HT1080 (cell line): ENCODE measurements around the gene RIMS1. TPM values are rescaled to one million over a fixed set of nuclear protein-coding genes. Genes with fewer than 3 reads are reported as not detected.

Experiments used
- DNase-seq: peaks from one replicate; pipeline ENCODE4 v3.0.0-alpha.2; 2015; ENCODE audit warnings: low read depth
- total RNA-seq: library from RNA; depleted of rRNA; stranded (reverse); fragments of >200 nt; shearing (Covaris generic); gene quantifications from 2 replicates; pipeline ENCODE4 v1.2.3, GENCODE V29; 2014

Gene RIMS1
- total RNA-seq, 1 experiment from 2014 or later: 0.06 TPM

DNA sequence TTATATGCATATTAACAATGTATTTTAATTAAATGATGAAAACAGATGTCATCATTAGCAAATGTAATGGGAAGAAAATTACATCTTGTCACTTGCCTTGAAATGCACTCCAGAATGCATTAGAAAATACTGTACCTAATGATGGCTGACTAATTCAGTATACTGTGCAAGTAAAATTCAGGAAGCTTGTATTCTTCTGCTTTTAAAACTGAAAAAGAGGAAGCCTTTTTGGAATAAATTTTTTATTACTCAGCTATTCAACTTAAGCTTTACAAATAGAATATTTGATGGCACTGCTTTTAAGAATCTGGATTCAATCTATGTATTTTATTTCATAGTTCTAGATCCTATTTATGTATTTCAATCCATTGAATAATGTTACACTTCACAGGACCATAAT lies 195.5 kb downstream of the RIMS1 start:
- no peak for DNase-seq

DNA sequence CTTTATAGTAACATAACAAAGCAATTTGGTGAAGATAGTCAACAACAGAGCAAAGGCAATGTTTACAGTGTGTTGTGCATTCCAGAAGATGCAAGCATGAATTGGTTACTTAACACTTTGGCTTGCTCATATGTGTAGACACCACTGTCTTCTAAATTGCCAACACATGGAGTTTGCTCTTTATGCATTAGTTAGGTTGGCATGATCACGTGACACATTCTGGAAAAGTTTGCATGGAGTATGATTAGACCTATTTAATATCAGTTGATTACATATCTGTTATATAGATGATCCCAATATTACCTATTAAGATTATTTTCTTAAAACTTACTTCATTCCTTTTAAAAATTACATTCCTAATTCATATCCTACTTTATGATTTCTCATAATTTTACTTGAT lies 197.6 kb downstream of the RIMS1 start:
- no peak for DNase-seq

DNA sequence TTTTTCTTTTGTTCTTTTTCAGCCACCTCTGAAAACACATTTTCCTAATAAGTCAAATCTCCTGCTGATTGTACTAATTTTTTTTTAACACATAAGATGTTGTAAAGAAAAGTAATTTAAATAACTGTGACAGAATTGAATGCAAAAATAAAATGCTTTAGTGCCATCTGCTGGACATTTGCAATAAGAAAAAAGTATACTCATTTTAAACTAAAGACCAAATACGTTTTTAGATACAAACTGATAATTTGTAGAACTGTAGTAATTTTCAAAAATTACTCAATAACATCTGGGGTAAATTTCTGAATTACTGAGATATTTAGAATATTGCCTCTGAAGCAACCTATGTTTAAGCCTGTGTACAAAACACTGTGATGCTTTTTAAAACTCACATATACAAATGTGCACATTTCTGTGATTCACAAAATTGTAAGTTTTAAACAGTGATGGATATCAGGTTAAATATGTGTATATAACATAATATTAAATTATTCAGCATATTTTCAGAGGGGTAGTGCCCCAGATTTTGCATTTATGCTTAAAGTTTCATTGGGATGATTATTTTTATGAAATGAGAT lies 198.7 kb downstream of the RIMS1 start:
- DNase-seq: no peak

DNA sequence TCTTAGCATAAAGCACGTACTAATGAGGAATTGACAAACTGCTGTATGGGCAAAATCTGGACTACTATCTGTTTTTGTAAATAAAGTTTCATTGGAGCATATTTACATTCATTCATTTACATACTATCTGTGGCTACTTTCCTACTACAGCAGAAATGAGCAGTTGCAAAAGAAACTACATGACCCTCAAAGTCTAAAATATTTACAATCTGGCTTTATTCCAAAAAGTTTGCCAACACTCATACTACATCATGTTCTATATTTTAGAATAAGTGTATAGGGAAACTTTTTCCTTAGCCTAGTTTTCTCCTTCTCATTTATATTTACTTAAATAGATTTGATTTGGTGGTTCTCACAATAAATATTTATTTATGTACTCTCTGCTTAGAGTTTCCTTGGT lies 208.2 kb downstream of the RIMS1 start:
- no peak for DNase-seq

DNA sequence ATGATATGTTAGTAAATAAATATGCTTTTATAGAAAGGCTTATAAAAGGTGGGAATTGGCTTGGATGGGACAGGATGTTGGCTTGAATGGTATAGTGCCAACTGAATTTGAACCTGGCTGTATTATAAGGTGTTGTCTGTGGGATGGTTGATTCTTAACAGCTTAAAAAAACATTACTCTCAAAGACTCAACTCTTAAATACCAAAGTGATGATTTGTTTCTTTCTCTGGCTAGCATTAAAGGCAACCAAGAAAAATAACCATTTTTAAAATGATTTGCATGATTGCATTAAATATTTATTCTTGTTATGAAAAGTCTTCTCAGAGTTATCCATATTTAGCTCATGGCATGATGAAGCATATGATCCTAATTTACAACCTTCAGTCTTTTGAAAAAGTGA lies 216.2 kb downstream of the RIMS1 start:
- DNase-seq: no peak

DNA sequence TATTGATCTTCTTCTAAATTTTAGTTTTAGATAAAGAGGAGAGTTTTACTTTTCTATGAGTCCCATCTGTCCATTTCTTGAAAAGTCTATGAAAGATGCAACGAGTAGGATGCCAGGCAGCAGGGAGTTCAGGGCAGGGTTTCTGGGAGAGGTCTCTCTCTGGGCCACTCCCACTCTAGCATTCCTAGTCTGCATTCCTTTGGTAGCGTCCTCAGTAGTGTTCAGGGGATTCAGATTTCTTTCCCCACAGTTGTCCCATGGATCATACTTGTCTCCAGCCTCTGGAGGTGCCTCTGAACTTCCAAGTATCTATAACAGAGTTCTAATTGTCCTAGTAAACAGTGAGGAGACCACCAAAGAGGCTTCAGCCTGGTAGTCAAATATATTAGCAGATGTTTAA lies 225.3 kb downstream of the RIMS1 start:
- DNase-seq: no peak

DNA sequence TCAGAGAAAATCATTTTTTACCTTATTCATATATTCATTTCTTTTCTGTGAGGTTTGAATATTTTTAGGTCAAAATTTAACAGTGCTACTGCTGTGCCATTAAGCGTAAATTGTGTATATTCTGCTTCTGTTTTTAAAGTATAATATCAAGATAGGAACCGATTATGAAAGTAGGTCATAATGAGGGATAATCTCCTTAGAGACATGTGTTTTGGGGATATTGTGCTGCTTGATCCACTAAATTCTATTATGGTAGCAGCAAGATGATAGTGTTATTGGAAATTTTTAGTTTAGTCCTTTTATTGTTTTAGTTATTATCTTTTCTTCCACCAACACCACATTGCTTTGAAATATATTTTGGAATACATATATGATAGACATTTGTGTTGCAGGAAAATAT lies 244.0 kb downstream of the RIMS1 start:
- DNase-seq: no peak

DNA sequence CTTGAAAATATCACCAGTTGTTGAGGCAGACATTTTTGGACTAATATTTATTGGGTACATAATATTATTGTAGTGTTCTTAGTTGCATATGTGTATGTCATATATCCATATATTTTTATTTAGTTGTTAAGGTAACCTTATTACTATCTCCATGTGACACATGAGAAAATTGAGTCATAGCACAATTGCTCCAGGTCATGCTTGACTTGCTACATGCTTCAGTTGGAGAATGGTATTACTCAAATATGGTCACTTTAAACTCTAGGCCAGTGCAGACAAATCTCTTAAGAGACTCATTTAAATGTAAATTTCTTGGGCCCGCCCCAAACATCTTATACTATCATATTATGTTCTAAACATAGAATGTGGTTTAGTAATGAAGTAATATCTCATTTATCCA lies 246.1 kb downstream of the RIMS1 start:
- DNase-seq: no peak

DNA sequence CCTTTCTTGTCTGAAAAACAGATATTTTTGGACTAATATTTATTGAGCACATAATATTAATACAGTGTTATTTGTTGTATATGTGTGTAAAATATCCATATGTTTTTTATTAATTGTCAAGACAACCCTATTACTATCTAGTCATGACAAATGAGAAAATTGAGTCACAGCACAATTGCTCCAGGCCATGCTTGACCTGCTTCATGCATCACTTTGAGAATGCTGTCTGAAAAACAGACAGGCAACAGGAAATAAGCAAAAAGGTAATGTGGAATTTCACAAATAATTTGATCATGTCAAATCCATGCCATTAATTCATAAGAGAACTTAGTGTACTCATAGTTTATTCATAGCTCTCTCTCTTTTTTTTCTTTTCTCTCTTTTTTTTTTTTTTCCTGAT lies 246.5 kb downstream of the RIMS1 start:
- DNase-seq: no peak

DNA sequence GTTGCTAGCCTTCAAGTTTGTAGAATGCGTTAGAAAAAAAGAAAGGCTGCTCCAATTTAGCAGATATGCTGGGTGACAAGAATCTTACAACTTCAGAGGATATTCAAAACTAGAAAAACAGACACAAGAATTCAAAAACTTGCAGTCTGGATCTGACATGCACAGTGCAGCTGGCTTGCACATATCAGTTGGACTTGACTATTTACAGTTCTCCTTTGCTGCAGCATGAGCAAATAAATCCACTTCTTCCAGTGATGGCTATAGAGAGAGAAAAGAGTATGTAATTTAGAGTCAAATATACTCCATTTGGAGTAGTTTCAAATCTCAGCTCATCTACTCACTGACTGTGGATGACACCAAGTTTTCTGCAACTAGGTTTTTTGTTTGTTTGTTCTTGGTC lies 247.0 kb downstream of the RIMS1 start:
- no peak for DNase-seq

DNA sequence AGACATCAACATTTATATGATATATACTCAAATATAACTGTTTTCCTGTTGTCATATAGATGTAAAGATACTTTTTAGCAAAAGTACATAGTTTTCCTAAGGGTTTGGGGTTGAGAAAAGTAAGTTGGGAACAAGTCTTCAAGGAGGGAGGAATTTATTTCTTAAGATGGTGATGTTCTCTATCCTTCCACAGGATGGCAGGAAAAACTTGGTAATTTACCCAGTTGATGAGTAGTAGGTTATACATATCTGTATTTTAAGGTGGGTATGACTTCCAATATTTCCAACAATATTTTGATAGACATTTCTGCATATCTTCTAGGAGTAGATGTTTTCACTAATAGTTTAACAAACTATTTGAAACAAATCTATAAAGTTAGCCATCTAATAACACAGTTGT lies 254.4 kb downstream of the RIMS1 start:
- DNase-seq: no peak

DNA sequence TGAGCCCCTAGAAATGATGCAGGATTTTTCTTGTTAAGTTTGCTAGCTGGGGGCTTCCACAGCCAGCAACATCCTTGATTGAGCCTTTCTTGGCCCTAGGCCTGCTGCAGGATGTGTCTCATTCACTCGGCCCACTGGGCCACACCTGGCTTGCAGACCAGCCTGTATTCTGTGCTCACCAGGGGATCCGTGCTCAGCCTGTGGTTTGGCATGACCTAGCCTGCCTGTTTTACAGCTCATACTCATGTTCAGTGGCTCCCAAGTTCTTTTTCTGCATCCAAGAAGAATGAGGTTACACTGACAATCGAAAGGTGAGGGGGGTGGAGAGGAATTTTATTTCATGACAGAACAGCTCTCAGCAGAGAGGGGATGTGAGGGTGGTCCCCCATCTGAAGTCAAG lies 263.4 kb downstream of the RIMS1 start:
- DNase-seq: peak; percentile 17

DNA sequence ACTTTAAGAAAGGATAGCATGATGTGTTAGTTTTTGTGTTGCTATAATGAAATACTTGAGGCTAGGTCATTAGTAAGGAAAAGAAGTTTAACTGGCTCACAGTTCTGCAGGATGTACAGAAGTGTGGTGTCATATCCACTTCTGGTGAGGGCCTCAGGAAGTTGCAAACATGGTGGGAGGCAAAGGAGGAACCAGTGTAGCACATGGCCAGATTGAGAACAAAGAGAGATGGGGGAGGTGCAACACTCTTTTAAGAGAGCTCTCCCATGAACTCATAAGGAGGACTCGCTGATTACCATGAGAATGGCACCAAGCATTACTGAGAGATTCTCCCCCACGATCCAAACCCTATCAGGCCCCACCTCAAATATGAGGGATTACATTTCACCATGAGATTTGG lies 265.4 kb downstream of the RIMS1 start:
- no peak for DNase-seq

DNA sequence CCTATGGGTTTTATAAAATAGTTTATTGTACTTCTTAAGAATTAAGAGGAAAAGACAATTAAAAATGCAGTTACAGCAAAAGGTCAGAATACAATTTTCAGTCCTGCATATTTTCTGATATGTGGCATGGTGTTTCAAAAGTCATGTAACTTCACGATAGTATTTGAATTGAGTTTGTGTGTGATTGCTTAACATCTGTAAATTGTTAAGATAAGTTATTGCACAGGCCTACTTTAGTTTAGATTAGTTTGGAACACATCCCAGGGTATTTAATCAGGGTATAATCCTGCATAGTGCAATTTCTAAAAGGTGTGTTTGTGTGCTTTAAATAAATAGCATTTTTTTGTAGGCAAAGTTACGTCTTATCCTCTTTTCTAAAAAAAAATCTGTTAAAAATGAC lies 289.6 kb downstream of the RIMS1 start:
- no peak for DNase-seq

DNA sequence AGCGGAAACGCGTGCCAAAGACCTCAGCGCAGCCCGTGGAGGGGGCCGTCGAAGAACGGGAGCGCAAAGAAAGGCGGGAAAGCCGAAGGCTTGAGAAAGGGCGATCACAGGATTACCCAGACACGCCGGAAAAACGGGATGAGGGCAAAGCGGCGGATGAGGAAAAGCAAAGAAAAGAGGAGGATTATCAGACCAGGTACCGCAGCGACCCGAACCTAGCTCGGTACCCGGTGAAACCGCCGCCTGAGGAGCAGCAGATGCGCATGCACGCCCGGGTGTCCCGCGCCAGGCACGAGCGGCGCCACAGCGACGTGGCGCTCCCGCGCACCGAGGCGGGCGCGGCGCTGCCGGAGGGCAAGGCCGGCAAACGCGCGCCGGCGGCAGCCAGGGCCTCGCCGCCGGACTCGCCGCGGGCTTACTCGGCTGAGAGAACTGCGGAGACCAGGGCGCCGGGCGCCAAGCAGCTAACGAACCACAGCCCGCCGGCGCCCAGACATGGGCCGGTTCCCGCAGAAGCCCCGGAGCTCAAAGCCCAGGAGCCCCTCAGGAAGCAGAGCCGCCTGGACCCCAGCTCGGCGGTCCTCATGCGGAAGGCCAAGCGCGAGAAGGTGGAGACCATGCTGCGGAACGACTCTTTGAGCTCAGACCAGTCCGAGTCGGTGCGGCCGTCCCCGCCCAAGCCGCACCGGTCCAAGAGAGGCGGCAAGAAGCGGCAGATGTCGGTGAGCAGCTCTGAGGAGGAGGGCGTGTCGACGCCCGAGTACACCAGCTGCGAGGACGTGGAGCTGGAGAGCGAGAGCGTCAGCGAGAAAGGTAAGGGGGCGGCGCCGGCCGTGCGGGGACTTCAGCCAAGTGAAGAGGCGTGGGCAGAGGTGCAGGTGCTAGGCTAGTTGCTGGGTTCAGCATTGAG lies 296.2 kb downstream of the RIMS1 start:
- DNase-seq: peak; percentile 12

DNA sequence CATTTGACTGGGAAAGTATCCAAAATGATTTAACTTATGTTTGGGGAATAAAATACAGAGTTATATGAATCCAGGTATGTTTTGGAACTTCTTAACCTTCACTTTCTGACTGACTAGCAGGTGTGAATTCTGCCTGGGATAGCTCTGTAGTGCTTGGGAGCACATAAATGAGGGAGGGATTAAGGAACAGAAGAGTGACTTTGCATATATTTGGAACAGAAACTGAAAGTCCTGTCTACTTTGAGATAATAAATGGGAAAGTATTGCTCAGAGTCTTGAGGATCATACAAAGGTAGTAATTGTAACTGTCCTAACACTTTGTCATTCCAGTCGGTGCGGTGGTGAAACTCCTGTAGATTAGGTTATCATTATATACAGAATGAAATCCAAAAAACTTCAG lies 317.6 kb downstream of the RIMS1 start:
- no peak for DNase-seq

DNA sequence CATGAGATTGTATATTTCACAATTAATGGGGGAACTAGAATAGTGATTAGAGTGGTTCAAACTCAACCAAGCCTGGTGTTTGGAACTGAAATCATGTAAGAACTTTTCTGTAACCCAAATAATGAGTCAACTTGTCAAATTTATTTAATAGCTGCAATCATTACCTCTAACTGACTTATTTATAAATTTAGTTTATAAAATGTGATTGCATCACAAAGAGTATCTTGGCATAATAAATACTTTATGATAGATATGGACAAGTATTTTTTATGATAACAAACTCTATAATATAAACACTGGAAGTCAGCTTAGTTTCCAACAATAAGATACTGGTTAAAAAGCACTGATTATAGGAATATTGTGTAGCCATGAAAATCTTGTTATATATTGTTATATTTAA lies 319.1 kb downstream of the RIMS1 start:
- DNase-seq: no peak

DNA sequence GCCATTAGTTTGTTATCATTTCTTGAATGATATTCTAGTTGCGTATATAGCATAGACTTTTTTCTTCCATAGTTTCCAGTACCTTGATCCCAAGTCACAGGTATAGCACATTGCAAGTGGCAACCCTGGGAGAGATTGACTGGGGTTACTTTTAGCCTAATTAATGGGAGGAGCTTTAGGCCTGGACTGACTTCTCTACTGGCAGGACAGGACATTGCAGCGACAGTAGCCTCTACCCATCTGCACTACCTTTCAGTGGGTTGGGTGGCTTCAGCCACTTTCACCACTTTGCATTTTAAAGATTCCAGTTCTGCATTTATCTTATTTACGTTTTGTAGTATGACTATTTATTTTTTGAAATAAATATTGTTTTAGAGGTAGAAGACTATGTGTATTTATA lies 320.3 kb downstream of the RIMS1 start:
- DNase-seq: no peak

DNA sequence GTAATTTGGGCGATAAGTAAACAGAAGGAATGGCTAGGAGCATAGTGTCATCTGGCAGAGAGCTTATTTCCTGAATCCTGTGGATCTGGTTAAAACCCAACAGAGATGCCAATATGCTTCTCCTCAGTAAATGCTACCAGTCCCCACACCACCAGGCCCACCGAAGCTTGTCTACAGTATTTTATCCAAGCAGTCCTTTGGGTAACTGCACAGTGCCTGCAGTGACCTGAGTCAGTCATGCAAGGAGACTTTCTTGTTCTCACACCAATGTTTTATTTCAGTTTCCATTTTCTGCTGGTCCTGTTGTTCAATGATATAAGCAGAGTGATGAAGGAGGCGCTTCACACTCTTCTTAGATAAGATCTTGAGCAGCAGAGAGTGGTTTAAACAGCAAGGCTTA lies 326.3 kb downstream of the RIMS1 start:
- no peak for DNase-seq

DNA sequence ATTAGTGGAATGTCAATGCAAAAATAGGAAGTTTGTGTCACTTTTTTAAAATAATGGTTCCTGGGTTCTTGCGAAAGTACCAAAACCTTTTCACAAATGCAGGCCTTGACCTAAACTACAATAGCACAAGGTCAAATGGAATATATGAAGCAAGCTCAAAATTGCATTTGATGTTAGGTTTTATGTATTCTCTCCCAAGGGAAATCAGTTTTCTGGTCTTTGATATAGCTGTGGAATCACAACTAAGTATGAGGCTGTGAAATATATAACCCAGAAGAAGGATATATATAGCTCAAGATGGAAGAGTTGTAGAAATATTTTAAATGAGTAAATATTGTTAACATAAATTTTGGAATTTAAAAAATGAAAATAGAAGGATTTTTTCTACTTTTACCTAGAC lies 327.3 kb downstream of the RIMS1 start:
- no peak for DNase-seq

DNA sequence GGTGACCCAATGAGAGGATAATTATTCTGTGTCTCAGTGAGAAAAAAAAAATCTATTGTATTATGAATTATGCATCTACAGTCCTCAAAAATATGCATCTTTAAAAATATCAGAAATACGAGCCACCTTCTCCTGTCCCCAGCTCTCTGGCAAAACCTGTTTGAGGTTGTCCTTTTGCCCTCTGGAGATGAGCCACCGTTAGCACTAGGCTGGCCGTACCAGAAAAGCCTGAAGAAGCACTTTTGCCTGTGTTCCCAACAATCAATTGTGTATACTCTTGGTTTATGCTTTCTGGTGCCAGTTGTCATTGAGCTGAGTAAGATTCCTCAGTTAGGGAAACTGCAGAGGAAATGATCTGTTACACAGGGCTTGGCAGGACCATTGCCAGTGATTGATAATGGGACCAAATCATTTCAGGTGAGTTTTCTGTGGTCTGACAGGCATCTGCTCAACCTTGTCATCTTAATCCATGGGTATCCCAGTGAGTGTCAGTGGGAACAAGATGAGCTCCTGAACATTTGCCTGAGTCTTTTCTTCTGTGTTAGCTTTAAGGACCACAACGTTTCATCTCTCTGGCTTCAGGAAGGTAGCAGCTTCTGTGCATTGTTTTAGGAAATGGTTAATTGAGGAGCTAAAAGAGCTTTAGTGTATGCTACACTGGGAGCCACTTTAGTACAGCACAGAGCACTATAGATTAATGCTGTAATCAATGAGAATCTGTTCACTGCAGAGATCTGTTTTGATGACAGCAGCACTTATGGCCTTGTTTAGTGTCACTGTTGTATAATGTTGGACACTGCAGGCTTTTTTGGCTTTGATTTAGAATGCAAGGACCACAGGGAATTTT lies 330.1 kb downstream of the RIMS1 start:
- DNase-seq: no peak

DNA sequence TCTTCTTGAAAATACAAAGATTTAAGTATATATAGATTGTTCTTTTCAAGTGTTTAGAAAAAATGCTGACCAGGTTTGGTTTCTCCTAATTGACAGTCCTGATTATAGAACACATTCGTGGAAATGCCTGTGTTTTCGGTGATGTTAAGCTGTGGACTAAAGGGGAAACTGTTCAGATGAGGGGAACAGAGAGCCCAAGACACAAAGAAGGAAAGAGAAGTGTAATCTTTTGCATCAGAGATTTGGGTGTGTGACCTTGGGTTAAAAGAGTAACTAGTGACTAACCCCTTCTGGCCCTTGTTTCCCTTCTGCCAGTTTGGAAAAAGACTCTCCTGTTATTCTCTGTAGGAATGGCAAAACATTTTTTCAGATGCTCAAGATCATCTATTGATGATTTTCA lies 331.3 kb downstream of the RIMS1 start:
- DNase-seq: no peak
